HG03558 (cell line): ENCODE data around the gene CCL20.

Source experiments
- ATAC-seq: cut with Tn5 transposase; IDR thresholded peaks from one replicate; pipeline ENCODE4 v1.9.1; 2021; ENCODE audit warnings: moderate number of reproducible peaks; ENCODE audit not compliant: unreplicated experiment; ENCODE audit errors: extremely low read depth

CCL20 gene

GRCh38 chr2:227799202-227799601 is 14.4 kb upstream of the CCL20 start:
- ATAC-seq: no peak

GRCh38 chr2:227802882-227803281 is 10.8 kb upstream of the CCL20 start:
- no peak for ATAC-seq

DNA sequence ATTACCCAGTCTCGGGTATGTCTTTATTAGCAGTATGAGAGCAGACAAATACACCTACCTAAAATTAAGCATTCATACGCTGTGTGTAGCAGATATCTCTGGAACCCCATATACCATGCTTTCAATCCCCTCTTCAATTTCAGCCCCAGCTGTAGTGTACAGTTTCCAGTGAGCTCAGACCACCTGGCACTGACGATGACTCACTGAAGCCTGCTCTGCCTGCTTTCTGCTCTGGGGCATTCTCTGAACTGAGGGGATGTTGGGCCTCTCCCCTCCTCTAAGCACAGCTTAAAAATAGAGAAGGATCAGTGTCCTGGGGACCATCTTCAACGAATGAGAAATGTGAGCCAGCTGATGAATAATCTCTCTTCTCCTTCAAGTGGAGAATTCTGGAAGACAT is 8.7 kb upstream of the CCL20 start:
- no peak for ATAC-seq

GRCh38 chr2:227805578-227805977 is 8.1 kb upstream of the CCL20 start:
- no peak for ATAC-seq

DNA sequence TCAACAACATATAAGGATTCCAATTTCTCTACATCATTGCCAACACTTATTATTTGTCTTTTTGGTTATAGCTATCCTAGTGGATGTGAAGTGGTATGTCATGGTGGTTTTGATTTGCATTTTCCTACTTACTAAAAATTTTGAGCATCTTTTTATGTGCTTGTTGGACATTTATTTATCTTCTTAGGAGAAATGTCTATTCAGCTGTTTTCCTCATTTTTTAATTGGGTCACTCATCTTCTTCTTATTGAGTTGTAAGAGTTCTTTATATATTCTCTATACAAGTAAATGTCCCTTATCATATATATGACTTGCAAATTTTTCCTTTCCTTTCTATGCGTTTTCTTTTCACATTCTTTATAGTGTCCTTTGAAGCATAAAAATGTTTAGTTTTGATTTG is 4.7 kb upstream of the CCL20 start:
- ATAC-seq: no peak

GRCh38 chr2:227812001-227812400 is 1.6 kb upstream of the CCL20 start:
- no peak for ATAC-seq

DNA sequence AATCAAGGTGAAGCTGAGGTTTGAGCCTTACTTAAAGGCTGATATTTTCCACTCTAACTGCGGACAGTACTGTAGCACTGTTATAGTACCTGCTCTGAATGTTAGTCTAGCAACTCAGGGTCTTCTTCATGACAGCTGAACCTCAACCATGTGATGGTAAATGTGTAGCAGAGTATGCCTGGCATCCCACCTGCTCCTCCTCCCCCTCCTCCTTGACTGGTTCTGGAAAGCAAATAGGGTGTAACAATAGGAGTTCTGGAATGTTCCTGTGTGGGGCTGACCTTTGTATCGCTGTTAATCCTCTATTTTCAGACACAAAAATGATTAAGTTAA is 447 bp upstream of the CCL20 start:
- no peak for ATAC-seq

DNA sequence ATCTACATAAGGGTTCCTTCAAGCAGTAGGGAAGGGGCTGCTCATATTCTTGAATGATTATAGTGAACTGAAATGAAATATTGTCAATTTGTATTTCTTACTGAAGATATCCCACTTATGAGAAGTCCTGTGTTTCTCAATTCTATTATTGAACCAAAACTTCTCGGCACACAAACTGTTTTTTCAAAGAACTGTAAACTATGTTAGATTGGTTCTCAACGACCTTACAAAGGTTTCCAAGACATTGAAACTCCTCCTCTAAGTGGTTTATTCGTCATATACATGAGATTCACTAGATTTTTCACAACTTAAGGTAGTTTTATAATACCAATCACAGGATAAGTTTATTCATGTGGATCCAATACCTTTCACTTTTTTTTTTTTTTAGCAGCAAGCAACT is 1.4 kb downstream of the CCL20 start:
- no peak for ATAC-seq

DNA sequence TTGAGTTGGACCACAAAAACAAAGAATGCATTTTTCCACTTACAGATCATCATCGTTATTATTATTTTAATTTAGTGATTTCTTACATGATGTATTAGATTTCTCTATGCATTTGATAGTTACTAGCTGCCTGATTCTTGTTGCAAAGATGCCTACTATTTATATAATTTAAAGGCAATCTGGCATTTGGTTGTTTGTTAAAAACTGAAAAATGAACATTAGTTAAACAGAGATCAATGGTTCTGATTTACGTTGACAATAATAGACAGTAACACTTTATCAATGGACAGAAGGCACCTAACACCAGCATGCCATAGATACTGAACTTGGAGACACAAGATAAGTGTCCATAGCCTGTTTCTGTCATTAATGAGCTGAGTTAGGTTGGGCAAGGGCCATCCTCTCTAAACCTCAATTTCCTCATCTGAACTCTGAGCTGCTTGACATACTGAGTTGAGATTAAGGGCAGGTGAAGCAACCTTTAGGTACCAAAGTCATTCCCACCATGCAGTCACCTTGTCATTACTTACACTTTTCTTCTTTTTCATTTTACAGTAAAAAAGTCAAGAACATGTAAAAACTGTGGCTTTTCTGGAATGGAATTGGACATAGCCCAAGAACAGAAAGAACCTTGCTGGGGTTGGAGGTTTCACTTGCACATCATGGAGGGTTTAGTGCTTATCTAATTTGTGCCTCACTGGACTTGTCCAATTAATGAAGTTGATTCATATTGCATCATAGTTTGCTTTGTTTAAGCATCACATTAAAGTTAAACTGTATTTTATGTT is 3.1 kb downstream of the CCL20 start:
- no peak for ATAC-seq

DNA sequence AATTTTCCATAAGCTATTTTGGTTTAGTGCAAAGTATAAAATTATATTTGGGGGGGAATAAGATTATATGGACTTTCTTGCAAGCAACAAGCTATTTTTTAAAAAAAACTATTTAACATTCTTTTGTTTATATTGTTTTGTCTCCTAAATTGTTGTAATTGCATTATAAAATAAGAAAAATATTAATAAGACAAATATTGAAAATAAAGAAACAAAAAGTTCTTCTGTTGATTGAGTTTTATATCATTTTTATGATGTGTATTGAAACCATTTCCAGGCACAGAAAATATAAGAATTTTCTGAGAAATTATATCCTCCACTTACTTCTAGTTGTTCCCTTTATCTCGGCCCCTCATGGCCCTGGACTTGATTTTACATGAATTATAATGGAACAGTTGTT is 3.7 kb downstream of the CCL20 start:
- ATAC-seq: no peak

DNA sequence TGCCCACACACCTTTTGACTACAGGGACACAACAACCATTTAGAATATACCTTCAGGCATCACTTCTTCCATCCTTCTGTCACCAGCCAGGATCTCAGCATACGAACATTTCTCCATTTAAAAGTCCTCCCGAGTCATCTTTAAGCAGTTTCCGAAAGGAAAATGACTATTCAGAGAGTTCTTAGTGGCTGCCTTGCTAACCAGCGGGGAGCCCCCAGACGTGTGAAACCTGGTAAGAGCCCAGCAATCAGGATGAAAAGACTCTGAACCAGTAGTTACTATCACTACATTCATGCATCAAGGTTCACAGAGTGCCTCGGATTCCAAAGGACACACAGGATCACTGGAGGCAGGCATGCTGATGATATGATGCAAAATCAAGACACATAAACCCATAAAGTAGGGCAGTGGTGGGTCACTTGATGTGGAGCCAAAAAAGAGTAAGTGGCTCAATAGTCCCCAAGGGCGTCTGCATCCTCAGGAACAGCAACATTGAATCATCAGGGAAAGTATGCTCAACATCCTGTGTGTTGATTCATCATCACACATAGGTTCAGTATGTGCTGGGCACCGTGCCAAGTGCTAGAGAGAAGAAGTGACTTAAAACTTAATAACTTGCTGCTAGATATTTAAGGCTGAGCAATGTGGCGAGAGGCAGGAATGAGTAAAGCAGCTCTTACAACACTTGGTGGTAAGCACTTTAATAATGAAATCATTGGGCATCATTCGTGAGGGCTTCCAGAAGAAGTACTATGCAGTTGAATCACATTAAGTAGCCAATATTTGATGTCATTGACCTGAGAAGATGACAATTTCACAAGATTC is 4.4 kb downstream of the CCL20 start:
- no peak for ATAC-seq

DNA sequence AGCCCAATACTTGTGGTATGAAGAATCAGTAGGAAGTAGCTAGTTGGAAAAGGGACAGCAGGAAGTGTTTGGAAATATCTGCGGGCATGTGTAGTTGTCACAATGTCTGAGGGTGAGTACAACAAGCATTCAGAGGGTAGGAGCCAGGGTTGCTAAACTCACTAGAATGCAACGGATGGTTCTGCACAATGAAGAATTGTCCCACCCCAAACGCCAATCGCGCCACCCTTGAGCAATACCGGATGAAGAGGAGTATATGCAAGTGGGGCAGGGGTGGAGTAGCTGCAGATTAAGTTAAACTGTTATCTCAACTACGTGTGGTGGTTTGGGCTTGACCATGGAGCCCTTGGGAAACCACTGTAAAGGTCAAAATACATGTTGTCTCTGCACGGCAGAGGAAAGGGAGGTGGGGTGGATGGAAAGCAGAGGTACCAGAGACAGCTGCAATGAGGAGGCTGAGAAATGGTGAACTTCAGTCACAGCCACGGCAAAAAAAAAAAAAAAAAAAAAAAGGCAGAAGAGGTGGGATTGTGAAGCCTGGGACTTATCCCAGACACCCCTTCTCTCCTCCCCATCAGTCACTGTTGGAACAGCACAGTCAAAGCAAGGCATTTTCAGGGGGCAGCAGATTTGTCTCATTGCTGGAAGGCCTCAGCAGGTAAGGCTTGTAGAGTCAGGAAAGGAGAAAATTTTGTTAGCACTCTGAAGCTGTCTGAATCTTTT is 5.2 kb downstream of the CCL20 start:
- no peak for ATAC-seq

DNA sequence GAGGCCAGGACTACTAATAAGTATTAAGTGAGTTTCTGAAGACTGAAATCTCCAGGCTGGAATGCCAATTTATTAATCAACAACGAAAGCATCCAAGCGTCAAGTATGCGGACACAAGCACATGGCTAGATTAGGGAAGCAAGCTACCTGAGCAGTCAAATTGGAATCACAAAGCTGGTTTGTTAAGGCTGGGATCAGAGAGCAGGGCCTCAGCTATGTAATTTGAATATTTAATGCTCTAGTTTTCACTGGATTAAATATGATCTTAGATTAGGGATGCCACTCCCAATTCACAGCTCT is 5.7 kb downstream of the CCL20 start:
- no peak for ATAC-seq

DNA sequence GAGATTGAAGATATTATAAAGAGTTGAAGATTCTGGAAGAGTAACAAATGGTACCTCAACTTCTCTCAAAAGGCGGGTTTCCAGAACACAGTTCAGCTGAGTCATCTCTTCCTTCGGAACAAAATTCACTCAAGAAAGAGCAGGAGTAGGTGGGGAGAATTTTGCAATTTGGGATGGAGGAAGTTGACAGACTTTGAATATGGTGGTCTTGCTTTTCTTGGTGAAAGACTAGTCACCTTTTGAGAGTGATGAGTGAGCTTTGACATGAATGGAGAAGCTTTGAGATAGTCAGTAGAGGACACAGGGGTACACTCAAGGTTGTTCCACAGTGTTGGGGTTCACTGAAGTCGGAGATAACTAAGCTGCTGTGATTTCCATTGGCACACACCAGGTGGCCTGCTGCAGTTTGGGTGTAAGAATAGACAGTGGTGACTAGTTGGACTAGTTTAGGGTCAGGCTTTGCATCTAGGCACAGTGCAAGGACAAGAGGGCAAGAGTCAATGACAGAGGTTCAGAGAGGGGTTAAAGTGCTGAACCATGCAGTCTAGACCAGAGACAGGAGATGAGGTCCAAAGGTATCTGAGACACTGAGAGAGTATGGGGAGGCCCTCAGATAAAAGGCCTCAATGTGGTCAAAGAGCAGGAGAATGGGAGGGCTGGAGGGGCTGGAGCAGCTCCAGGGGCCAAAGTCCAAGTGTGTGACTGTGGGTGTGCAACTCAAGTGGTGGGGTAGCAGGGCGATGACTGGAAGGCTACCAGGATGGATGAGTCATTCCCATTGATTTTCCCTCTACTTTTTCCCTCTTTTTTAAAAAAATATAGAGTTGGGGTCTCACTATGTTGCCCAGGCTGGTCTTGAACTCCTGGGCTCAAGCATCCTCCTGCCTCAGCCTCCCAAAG is 7.7 kb downstream of the CCL20 start:
- no peak for ATAC-seq

- ATAC-seq: no peak
Observed at GRCh38 chr2:227822416-227823003, 8.9 kb downstream of the CCL20 start.

DNA sequence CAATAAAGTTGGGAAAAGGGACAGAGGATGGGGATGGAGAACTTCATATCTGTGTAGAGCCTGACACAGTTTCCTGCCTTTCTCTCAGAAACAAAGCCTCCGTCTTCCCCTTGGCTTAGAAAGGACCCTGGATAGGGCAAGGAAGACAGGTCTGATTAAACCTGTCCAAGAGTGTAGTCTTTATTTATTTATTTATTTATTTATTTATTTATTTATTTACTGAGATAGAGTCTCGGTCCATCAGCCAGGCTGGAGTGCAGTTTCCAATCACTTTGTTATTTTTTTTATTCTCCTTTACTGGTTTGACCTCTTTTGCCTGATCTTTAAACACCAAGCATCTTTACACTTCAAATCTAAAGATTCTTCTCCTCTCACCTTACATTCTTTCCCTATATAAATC is 10.3 kb downstream of the CCL20 start:
- no peak for ATAC-seq

- no peak for ATAC-seq
Observed at GRCh38 chr2:227824711-227825110, 11.1 kb downstream of the CCL20 start.

DNA sequence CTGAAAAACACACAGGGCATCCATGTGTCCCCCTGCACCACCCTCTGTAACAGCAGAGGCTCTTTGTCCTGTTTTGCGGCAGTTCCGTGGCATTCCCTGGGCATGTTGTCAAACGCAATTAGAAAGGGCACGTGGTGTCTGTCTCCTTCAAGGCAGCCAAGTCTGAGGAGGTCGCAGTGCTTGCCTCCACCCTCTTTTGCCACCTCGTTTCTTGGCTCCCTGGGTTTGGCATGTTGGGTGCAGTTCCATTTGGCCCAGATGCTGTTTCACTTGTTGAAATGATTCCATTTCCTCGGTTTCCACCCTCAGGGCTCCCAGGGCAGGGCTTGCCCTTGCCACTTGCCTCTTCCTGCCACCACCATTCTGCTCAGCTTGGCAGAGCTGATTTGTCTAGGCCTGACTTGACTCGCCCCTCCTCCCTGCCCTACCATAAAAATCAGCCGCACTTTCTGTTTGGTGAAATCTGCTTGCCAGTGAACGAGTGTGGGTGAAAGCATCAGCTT is 12.4 kb downstream of the CCL20 start:
- no peak for ATAC-seq

- no peak for ATAC-seq
Observed at GRCh38 chr2:227826563-227826962, 12.9 kb downstream of the CCL20 start.

GRCh38 chr2:227827143-227827542 is 13.5 kb downstream of the CCL20 start:
- no peak for ATAC-seq
